GM23248 (cell line): ENCODE results near the gene CSTPP1.
"Not testable (repeated sequence)": the region's sequence is repeated elsewhere in the genome, so short reads cannot be mapped to it uniquely, and the experiment has no call there.

Experiments
- EZH2 ChIP-seq: fragments of 200-600 bp; sonication (generic); IDR thresholded peaks from 2 replicates; pipeline ENCODE4 v1.6.1; 2018; ENCODE audit warnings: antibody characterized with exemption, mild to moderate bottlenecking; ENCODE audit not compliant: insufficient read depth, poor library complexity, severe bottlenecking
- EZH2phosphoT487 ChIP-seq: fragments of 200-600 bp; sonication (generic); IDR thresholded peaks from 2 replicates; pipeline ENCODE4 v1.6.1; 2018; ENCODE audit warnings: antibody characterized with exemption, moderate library complexity, mild to moderate bottlenecking, low read depth; ENCODE audit not compliant: insufficient read depth

DNA sequence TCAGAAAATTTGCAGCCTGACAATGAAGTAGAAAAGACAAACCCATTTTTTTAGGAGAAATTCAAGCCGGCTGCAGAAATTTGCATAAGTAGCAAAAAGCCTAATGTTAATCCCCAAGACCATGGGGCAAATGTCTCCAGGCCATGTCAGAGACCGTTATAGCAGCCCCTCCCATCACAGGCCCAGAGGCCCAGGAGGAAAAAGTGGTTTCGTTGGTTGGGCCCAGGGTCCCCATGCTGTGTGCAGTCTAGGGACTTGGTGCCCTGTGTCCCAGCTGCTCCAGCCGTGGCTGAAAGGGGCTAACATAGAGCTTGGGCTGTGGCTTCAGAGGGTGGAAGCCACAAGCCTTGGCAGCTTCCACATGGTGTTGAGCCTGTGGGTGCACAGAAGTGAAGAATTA, 8.6 kb upstream of the CSTPP1 start:
- TF ChIP-seq EZH2phosphoT487, EZH2: not testable (repeated sequence)
